GM23338 (cell line): ENCODE measurements around the gene TBC1D16. TPM values are rescaled to one million over a fixed set of nuclear protein-coding genes. Genes with fewer than 3 reads are reported as not detected.

ENCODE experiments used
- ATAC-seq: fragments of 200-7000 bp; cut with Tn5 transposase; 3 replicates; pipeline ENCODE4 v1.9.1; 2020
- DNase-seq: peaks from one replicate; pipeline ENCODE4 v3.0.0-alpha.2; 2015; ENCODE audit warnings: low spot score
- H2AFZ ChIP-seq: fragments of 200-600 bp; sonication (generic); 2 replicates; pipeline ENCODE4 v1.8.0; 2016; ENCODE audit warnings: antibody characterized with exemption, mild to moderate bottlenecking, moderate library complexity
- H3F3A ChIP-seq: fragments of 200-600 bp; sonication (generic); replicated peaks from 2 replicates; pipeline ENCODE4 v1.8.0; 2017; ENCODE audit warnings: antibody characterized with exemption, mixed run types, low read depth
- H3K27ac ChIP-seq: fragments of 200-600 bp; sonication (generic); 2 replicates; pipeline ENCODE4 v1.6.1; 2016; ENCODE audit warnings: low read depth
- H3K27me3 ChIP-seq: fragments of 200-600 bp; sonication (generic); 2 replicates; pipeline ENCODE4 v1.8.0; 2016; ENCODE audit warnings: mild to moderate bottlenecking, mixed run types, moderate library complexity; ENCODE audit not compliant: insufficient read depth
- H3K36me3 ChIP-seq: fragments of 200-600 bp; sonication (generic); 2 replicates; pipeline ENCODE4 v1.8.0; 2016; ENCODE audit warnings: mild to moderate bottlenecking; ENCODE audit not compliant: insufficient read depth
- H3K4me1 ChIP-seq: fragments of 200-600 bp; sonication (generic); 2 replicates; pipeline ENCODE4 v1.8.0; 2016; ENCODE audit warnings: mild to moderate bottlenecking, moderate library complexity; ENCODE audit not compliant: insufficient read depth
- H3K4me2 ChIP-seq: fragments of 200-600 bp; sonication (generic); 2 replicates; pipeline ENCODE4 v1.7.1; 2017; ENCODE audit warnings: mixed run types
- H3K4me3 ChIP-seq: fragments of 200-600 bp; sonication (generic); 2 replicates; pipeline ENCODE4 v1.6.1; 2016; ENCODE audit warnings: mixed run types
- H3K79me2 ChIP-seq: fragments of 200-600 bp; sonication (generic); replicated peaks from 2 replicates; pipeline ENCODE4 v1.8.0; 2017; ENCODE audit warnings: mild to moderate bottlenecking; ENCODE audit not compliant: insufficient read depth
- H3K9me2 ChIP-seq: fragments of 200-600 bp; sonication (generic); 2 replicates; pipeline ENCODE4 v1.8.0; 2017; ENCODE audit not compliant: insufficient read depth
- H4K20me1 ChIP-seq: fragments of 200-600 bp; sonication (generic); replicated peaks from 2 replicates; pipeline ENCODE4 v1.8.0; 2017; ENCODE audit warnings: mild to moderate bottlenecking; ENCODE audit not compliant: insufficient read depth
- H3K27ac Mint-ChIP-seq: 2 replicates; pipeline ENCODE4 v1.8.0; 2020; ENCODE audit warnings: inconsistent platforms, mild to moderate bottlenecking, moderate library complexity, mixed read lengths
- H3K27me3 Mint-ChIP-seq: 3 replicates; pipeline ENCODE4 v1.8.0; 2022; ENCODE audit warnings: low read depth, mild to moderate bottlenecking, moderate library complexity, mixed read lengths, inconsistent platforms; ENCODE audit not compliant: insufficient read depth, poor library complexity
- H3K36me3 Mint-ChIP-seq: 3 replicates; pipeline ENCODE4 v1.8.0; 2021; ENCODE audit warnings: low read depth, mild to moderate bottlenecking, inconsistent platforms, moderate library complexity, mixed read lengths
- H3K4me1 Mint-ChIP-seq: 3 replicates; pipeline ENCODE4 v1.8.0; 2020; ENCODE audit warnings: mild to moderate bottlenecking, inconsistent platforms, mixed read lengths
- H3K4me3 Mint-ChIP-seq: 3 replicates; pipeline ENCODE4 v1.8.0; 2021; ENCODE audit warnings: moderate library complexity, mild to moderate bottlenecking, inconsistent platforms, mixed read lengths
- H3K9me3 Mint-ChIP-seq: 3 replicates; pipeline ENCODE4 v1.8.0; 2020; ENCODE audit warnings: moderate library complexity, mild to moderate bottlenecking, inconsistent platforms, mixed read lengths
- CREB1 ChIP-seq: fragments of 250-450 bp; sonication (Bioruptor Pico); IDR thresholded peaks from 2 replicates; pipeline ENCODE4 v1.5.0; 2020; ENCODE audit warnings: low read depth, mild to moderate bottlenecking, moderate library complexity
- ETS1 ChIP-seq: IDR thresholded peaks from 2 replicates; pipeline ENCODE4 v1.6.1; 2016; ENCODE audit warnings: antibody characterized with exemption
- EZH2 ChIP-seq: fragments of 200-600 bp; sonication (generic); IDR thresholded peaks from one replicate; pipeline ENCODE4 v1.8.0; 2017; ENCODE audit warnings: antibody characterized with exemption, mild to moderate bottlenecking, low read depth; ENCODE audit not compliant: unreplicated experiment
- EZH2phosphoT487 ChIP-seq: fragments of 200-600 bp; sonication (generic); IDR thresholded peaks from one replicate; pipeline ENCODE4 v1.8.1; 2018; ENCODE audit warnings: antibody characterized with exemption; ENCODE audit not compliant: unreplicated experiment
- JUNB ChIP-seq: IDR thresholded peaks from one replicate; pipeline ENCODE4 v1.6.1; 2016; ENCODE audit warnings: antibody characterized with exemption; ENCODE audit not compliant: unreplicated experiment
- POLR2AphosphoS5 ChIP-seq: IDR thresholded peaks from 2 replicates; pipeline ENCODE4 v1.6.1; 2016; ENCODE audit warnings: antibody characterized with exemption, low read depth
- REST ChIP-seq: IDR thresholded peaks from one replicate; pipeline ENCODE4 v1.6.1; 2018; ENCODE audit warnings: antibody characterized with exemption; ENCODE audit not compliant: unreplicated experiment
- STAT1 ChIP-seq: IDR thresholded peaks from one replicate; pipeline ENCODE4 v1.6.1; 2016; ENCODE audit warnings: antibody characterized with exemption; ENCODE audit not compliant: unreplicated experiment
- ZNF114 ChIP-seq: fragments of 250-450 bp; sonication (Bioruptor Pico); IDR thresholded peaks from 2 replicates; pipeline ENCODE4 v1.5.0; 2020; ENCODE audit warnings: mild to moderate bottlenecking, moderate library complexity
- ZNF462 ChIP-seq: fragments of 250-450 bp; sonication (Bioruptor Pico); IDR thresholded peaks from 2 replicates; pipeline ENCODE4 v1.5.0; 2020; ENCODE audit warnings: mild to moderate bottlenecking, moderate library complexity
- polyA plus RNA-seq: library from polyadenylated mRNA; unstranded; fragments of >200 nt; fragmentation: Nextera tagmentation; extraction: Ambion mirVana; gene quantifications from 2 replicates; pipeline ENCODE4 v1.2.1, GENCODE V29; 2016
- total RNA-seq: library from RNA; depleted of rRNA; stranded (reverse); fragments of >200 nt; shearing (Covaris generic); gene quantifications from 2 replicates; pipeline ENCODE4 v1.2.3, GENCODE V29; 2014

The TBC1D16 gene
- total and polyA plus RNA-seq, 2 experiments from 2014 or later: 16.7 to 104 TPM

GRCh38 chr17:79904865-79905264, 130.8 kb downstream of the TBC1D16 start (continued):
- TF ChIP-seq ZNF462 (CRISPR knock-in tag) (no peak), EZH2 (no peak), EZH2phosphoT487 (no peak), ZNF114 (CRISPR knock-in tag) (no peak), CREB1 (CRISPR knock-in tag) (no peak), STAT1 (no peak), JUNB (no peak)

GRCh38 chr17:79902146-79902791, 133.4 kb downstream of the TBC1D16 start:
- Mint-ChIP-seq H3K27ac (no peak overlapping the region), H3K36me3 (no peaks in the 10 kb centered on the region), H3K27me3 (peaks cover 5% of the 10 kb centered on the region), H3K4me1 (peaks cover 4% of the 10 kb centered on the region; the same call in 2 of the 3 replicates), H3K4me3 (no peak overlapping the region), H3K9me3 (peaks cover 4% of the 10 kb centered on the region; the same call in 1 of the 3 replicates)
- no peaks in the 10 kb centered on the region for H3K27me3 ChIP-seq
- no peak overlapping the region for H2AFZ ChIP-seq
- no peak overlapping the region for H3K4me3 ChIP-seq
- H3K36me3 ChIP-seq: no peaks in the 10 kb centered on the region
- H4K20me1 ChIP-seq: no peaks in the 10 kb centered on the region
- DNase-seq: peak; percentile 56
- ATAC-seq: peak; percentile 25; the same call in 1 of the 3 replicates
- H3K4me2 ChIP-seq: no peak overlapping the region
- no peaks in the 10 kb centered on the region for H3K9me2 ChIP-seq
- no peaks in the 10 kb centered on the region for H3F3A ChIP-seq
- no peaks in the 10 kb centered on the region for H3K4me1 ChIP-seq
- H3K27ac ChIP-seq: no peak overlapping the region
- no peaks in the 10 kb centered on the region for H3K79me2 ChIP-seq
- no peak for TF ChIP-seq STAT1
- no peak for TF ChIP-seq ETS1
- no peak for TF ChIP-seq POLR2AphosphoS5
- no peak for TF ChIP-seq ZNF114 (CRISPR knock-in tag)
- no peak for TF ChIP-seq JUNB
- TF ChIP-seq REST: no peak
